ENCODE data around the gene ITPR3.
A peak's percentile ranks its signal among the peaks of the same experiment; 100 is the strongest.

ITPR3 gene

GRCh38 chr6:33619166-33619840 lies 1.8 kb upstream of the ITPR3 start:
- Histone ChIP-seq H3K4me1 (ENCODE audit: insufficient read depth, insufficient read length) (peaks cover 11% of the 10 kb centered on the region), H3K4me3 (ENCODE audit: insufficient read length, low read depth) (no peak overlapping the region), H3K36me3 (ENCODE audit: insufficient read depth, insufficient read length, low read length) (no peaks in the 10 kb centered on the region), H3K27me3 (ENCODE audit: insufficient read depth, insufficient read length) (peaks cover 7% of the 10 kb centered on the region), H3K9me3 (ENCODE audit: insufficient read depth, low read length) (no peaks in the 10 kb centered on the region), H3K9ac (ENCODE audit: insufficient read length, low read depth) (no peak overlapping the region)
- DNase-seq (ENCODE audit: low read depth, low spot score), result no peak
- no peak for TF ChIP-seq SUZ12 (IDR thresholded peaks at IDR 0.05; ENCODE audit: extremely low read depth, insufficient read depth, insufficient read length)
- TF ChIP-seq ZNF274 (IDR thresholded peaks at IDR 0.05; ENCODE audit: low read depth, low read length), result no peak
- TF ChIP-seq YY1 (IDR thresholded peaks at IDR 0.05; ENCODE audit: insufficient read depth, insufficient read length), result no peak

- Histone ChIP-seq H3K9ac (ENCODE audit: insufficient read length, low read depth) (peak overlapping the region; percentile 82), H3K9me3 (ENCODE audit: insufficient read depth, low read length) (no peaks in the 10 kb centered on the region), H3K36me3 (ENCODE audit: insufficient read depth, insufficient read length, low read length) (no peaks in the 10 kb centered on the region), H3K27me3 (ENCODE audit: insufficient read depth, insufficient read length) (peaks cover 6% of the 10 kb centered on the region), H3K4me1 (ENCODE audit: insufficient read depth, insufficient read length) (peaks cover 11% of the 10 kb centered on the region), H3K4me3 (ENCODE audit: insufficient read length, low read depth) (peak overlapping the region; percentile 49)
- no peak for DNase-seq (ENCODE audit: low read depth, low spot score)
- TF ChIP-seq SUZ12 (IDR thresholded peaks at IDR 0.05; ENCODE audit: extremely low read depth, insufficient read depth, insufficient read length), result no peak
- no peak for TF ChIP-seq ZNF274 (IDR thresholded peaks at IDR 0.05; ENCODE audit: low read depth, low read length)
- no peak for TF ChIP-seq YY1 (IDR thresholded peaks at IDR 0.05; ENCODE audit: insufficient read depth, insufficient read length)
Observed at GRCh38 chr6:33620158-33620855, 815 bp upstream of the ITPR3 start.

- no peak for TF ChIP-seq ZNF274 (IDR thresholded peaks at IDR 0.05; ENCODE audit: low read depth, low read length)
- TF ChIP-seq YY1 (IDR thresholded peaks at IDR 0.05; ENCODE audit: insufficient read depth, insufficient read length), result no peak
- no peak for TF ChIP-seq SUZ12 (IDR thresholded peaks at IDR 0.05; ENCODE audit: extremely low read depth, insufficient read depth, insufficient read length)
- Histone ChIP-seq H3K4me3 (ENCODE audit: insufficient read length, low read depth) (peak overlapping the region; percentile 64), H3K36me3 (ENCODE audit: insufficient read depth, insufficient read length, low read length) (no peaks in the 10 kb centered on the region), H3K9me3 (ENCODE audit: insufficient read depth, low read length) (no peaks in the 10 kb centered on the region), H3K9ac (ENCODE audit: insufficient read length, low read depth) (peak overlapping the region; percentile 80), H3K4me1 (ENCODE audit: insufficient read depth, insufficient read length) (peaks cover 11% of the 10 kb centered on the region), H3K27me3 (ENCODE audit: insufficient read depth, insufficient read length) (peaks cover 6% of the 10 kb centered on the region)
- no peak for DNase-seq (ENCODE audit: low read depth, low spot score)
Observed at GRCh38 chr6:33621711-33622388, 728 bp downstream of the ITPR3 start.

- no peak overlapping the region for H3K9ac ChIP-seq (ENCODE audit: insufficient read length, low read depth)
- no peak for DNase-seq (ENCODE audit: low read depth, low spot score)
- peaks cover 14% of the 10 kb centered on the region for H3K4me1 ChIP-seq (ENCODE audit: insufficient read depth, insufficient read length)
- no peak overlapping the region for H3K4me3 ChIP-seq (ENCODE audit: insufficient read length, low read depth)
- H3K27me3 ChIP-seq (ENCODE audit: insufficient read depth, insufficient read length), result peaks cover 6% of the 10 kb centered on the region
- H3K36me3 ChIP-seq (ENCODE audit: insufficient read depth, insufficient read length, low read length), result no peaks in the 10 kb centered on the region
- TF ChIP-seq SUZ12 (IDR thresholded peaks at IDR 0.05; ENCODE audit: extremely low read depth, insufficient read depth, insufficient read length) (no peak), YY1 (IDR thresholded peaks at IDR 0.05; ENCODE audit: insufficient read depth, insufficient read length) (no peak), ZNF274 (IDR thresholded peaks at IDR 0.05; ENCODE audit: low read depth, low read length) (no peak)
- no peaks in the 10 kb centered on the region for H3K9me3 ChIP-seq (ENCODE audit: insufficient read depth, low read length)
Observed at GRCh38 chr6:33622456-33623431, 1.6 kb downstream of the ITPR3 start.

- no peak for TF ChIP-seq ZNF274 (IDR thresholded peaks at IDR 0.05; ENCODE audit: low read depth, low read length)
- TF ChIP-seq SUZ12 (IDR thresholded peaks at IDR 0.05; ENCODE audit: extremely low read depth, insufficient read depth, insufficient read length), result no peak
- Histone ChIP-seq H3K9me3 (ENCODE audit: insufficient read depth, low read length) (no peaks in the 10 kb centered on the region), H3K4me3 (ENCODE audit: insufficient read length, low read depth) (no peak overlapping the region), H3K27me3 (ENCODE audit: insufficient read depth, insufficient read length) (peaks cover 6% of the 10 kb centered on the region), H3K36me3 (ENCODE audit: insufficient read depth, insufficient read length, low read length) (no peaks in the 10 kb centered on the region), H3K4me1 (ENCODE audit: insufficient read depth, insufficient read length) (peaks cover 22% of the 10 kb centered on the region), H3K9ac (ENCODE audit: insufficient read length, low read depth) (no peak overlapping the region)
- DNase-seq (ENCODE audit: low read depth, low spot score), result no peak
Observed at GRCh38 chr6:33623895-33624381, 2.8 kb downstream of the ITPR3 start.

- Histone ChIP-seq H3K9me3 (ENCODE audit: insufficient read depth, low read length) (no peaks in the 10 kb centered on the region), H3K9ac (ENCODE audit: insufficient read length, low read depth) (no peak overlapping the region), H3K4me3 (ENCODE audit: insufficient read length, low read depth) (no peak overlapping the region), H3K36me3 (ENCODE audit: insufficient read depth, insufficient read length, low read length) (no peaks in the 10 kb centered on the region), H3K4me1 (ENCODE audit: insufficient read depth, insufficient read length) (peaks cover 20% of the 10 kb centered on the region), H3K27me3 (ENCODE audit: insufficient read depth, insufficient read length) (peaks cover 6% of the 10 kb centered on the region)
- TF ChIP-seq YY1 (IDR thresholded peaks at IDR 0.05; ENCODE audit: insufficient read depth, insufficient read length), result no peak
- no peak for TF ChIP-seq SUZ12 (IDR thresholded peaks at IDR 0.05; ENCODE audit: extremely low read depth, insufficient read depth, insufficient read length)
- no peak for TF ChIP-seq ZNF274 (IDR thresholded peaks at IDR 0.05; ENCODE audit: low read depth, low read length)
- no peak for DNase-seq (ENCODE audit: low read depth, low spot score)
Observed at GRCh38 chr6:33624856-33625255, 3.7 kb downstream of the ITPR3 start.

All from NT2/D1 (cell line).